Stimulated activated naive CD8-positive, alpha-beta T cell treated with anti-CD3 and anti-CD28 coated beads, Interleukin-15, Interleukin-2, amounts not matched to agents 100 U/mL and 50 U/mL, for 24 hours (primary cell): ENCODE results near the gene ZNF23.
A peak's percentile ranks its signal among the peaks of the same experiment; 100 is the strongest.

Experiments
- ATAC-seq: fragments of 150-1000 bp; cut with Tn5 transposase; one replicate; pipeline ENCODE4 v1.10.0; 2021
- DNase-seq: peaks from one replicate; pipeline ENCODE4 v3.0.0; 2021

ZNF23 gene

GRCh38 chr16:71467810-71468209 is 5.8 kb upstream of the ZNF23 start:
- no peak for ATAC-seq
- peak; percentile 37 for DNase-seq

- no peak for ATAC-seq
These were observed 2.2 kb upstream of the ZNF23 start for GRCh38 chr16:71464231-71464630.

GRCh38 chr16:71460941-71461340 is 1.1 kb downstream of the ZNF23 start:
- DNase-seq (no peak), ATAC-seq (no peak)

More at GRCh38 chr16:71464231-71464630, 2.2 kb upstream of the ZNF23 start:
- DNase-seq = no peak

GRCh38 chr16:71460236-71460635 is 1.8 kb downstream of the ZNF23 start:
- DNase-seq = no peak

GRCh38 chr16:71459510-71459909 is 2.5 kb downstream of the ZNF23 start:
- DNase-seq = no peak
- ATAC-seq = no peak

More at GRCh38 chr16:71460236-71460635, 1.8 kb downstream of the ZNF23 start:
- ATAC-seq = no peak

- ATAC-seq = no peak
- no peak for DNase-seq
These were observed 5.2 kb downstream of the ZNF23 start for GRCh38 chr16:71456801-71457200.

GRCh38 chr16:71453036-71453435 is 9.0 kb downstream of the ZNF23 start:
- ATAC-seq (no peak), DNase-seq (no peak)

- DNase-seq (no peak), ATAC-seq (no peak)
These were observed 13.0 kb downstream of the ZNF23 start for GRCh38 chr16:71449020-71449419.

- no peak for ATAC-seq
- no peak for DNase-seq
These were observed 13.7 kb downstream of the ZNF23 start for GRCh38 chr16:71448274-71448866.

- ATAC-seq = no peak
- no peak for DNase-seq
These were observed 18.3 kb downstream of the ZNF23 start for GRCh38 chr16:71443714-71444113.

GRCh38 chr16:71442051-71442440 is 20.0 kb downstream of the ZNF23 start, which contains the start of gene TLE7:
TLE7 (minus strand) TSS chr16:71442054; CDS start chr16:71433324, 8,730 bp downstream.
- ATAC-seq = no peak

GRCh38 chr16:71441348-71442050 is 20.5 kb downstream of the ZNF23 start:
- ATAC-seq (peak; percentile 10), DNase-seq (peak; percentile 58)

More at GRCh38 chr16:71442051-71442440, 20.0 kb downstream of the ZNF23 start, which contains the start of gene TLE7:
- DNase-seq = no peak

GRCh38 chr16:71440669-71441347 is 21.2 kb downstream of the ZNF23 start:
- DNase-seq = no peak
- ATAC-seq = no peak

- no peak for ATAC-seq
- no peak for DNase-seq
These were observed 22.5 kb downstream of the ZNF23 start for GRCh38 chr16:71439523-71439922.

GRCh38 chr16:71436473-71436872 is 25.6 kb downstream of the ZNF23 start:
- ATAC-seq = no peak
- no peak for DNase-seq

- DNase-seq (no peak), ATAC-seq (no peak)
These were observed 29.1 kb downstream of the ZNF23 start for GRCh38 chr16:71432906-71433305.

- DNase-seq (no peak), ATAC-seq (no peak)
These were observed 30.1 kb downstream of the ZNF23 start for GRCh38 chr16:71431991-71432390.

GRCh38 chr16:71431176-71431575 is 30.9 kb downstream of the ZNF23 start:
- ATAC-seq (no peak), DNase-seq (no peak)

GRCh38 chr16:71430744-71431143 is 31.3 kb downstream of the ZNF23 start:
- ATAC-seq (no peak), DNase-seq (no peak)

- ATAC-seq = no peak
- DNase-seq = no peak
These were observed 32.5 kb downstream of the ZNF23 start for GRCh38 chr16:71429581-71429980.

- DNase-seq = no peak
- ATAC-seq = no peak
These were observed 33.2 kb downstream of the ZNF23 start for GRCh38 chr16:71428883-71429282.

GRCh38 chr16:71428385-71428784 is 33.7 kb downstream of the ZNF23 start:
- DNase-seq (no peak), ATAC-seq (no peak)
